Left cardiac atrium (tissue), 4 donors: ENCODE measurements around the gene SYDE2. TPM values are rescaled to one million over a fixed set of nuclear protein-coding genes. Genes with fewer than 3 reads are reported as not detected.
A peak's percentile ranks its signal among the peaks of the same experiment; 100 is the strongest.
"Not testable (repeated sequence)": the region's sequence is repeated elsewhere in the genome, so short reads cannot be mapped to it uniquely, and the experiment has no call there.

Experiments used
- ATAC-seq, 2 donors: fragments of 200-7000 bp; cut with Tn5 transposase; one replicate each; pipeline ENCODE4 v1.9.1; 2020; ENCODE audit warnings: mild to moderate bottlenecking in 2 of 2, moderate library complexity in 2 of 2
- DNase-seq: peaks from one replicate; pipeline ENCODE4 v3.0.0-alpha.2; 2020
- intact Hi-C, 2 donors: fragments of 100-400 bp; cut with DNase I; formaldehyde crosslinking; loops; one replicate each; pipeline versions ENCODE4 v1.14.1 to v1.15.1; 2022 to 2023
- long read RNA-seq: library from polyadenylated mRNA; unstranded; transcript quantifications from one replicate; pipeline ENCODE4 v2.0.0, GENCODE V29; 2021
- total RNA-seq, 2 donors: library from RNA; stranded (reverse); fragmentation: NEBNext Ultra II Directional; extraction: Animal tissue kit (Norgen Biotek cat#: 25700); gene quantifications; one replicate each; pipeline ENCODE4 v1.2.1, GENCODE V29; 2021
- donor health status: DM: no; HTN: yes; CAD: no.
- donor health status: DM: no; HTN: yes; CAD: no; lungs with severe emphysema.
- donor health status: DM: yes; HTN: yes; CAD: no.
- donor health status: Dilated cardiomyopathy.

The SYDE2 gene
- total RNA-seq: 10 to 100 TPM; 14.3 to 14.5 TPM
- long read RNA-seq: 0 reads

- intact Hi-C loops: no loop called here
- DNase-seq: peak; percentile 77
- peak; percentile 94 to 96 for ATAC-seq
These were observed at the start of gene SYDE2 for GRCh38 chr1:85200463-85201339. TSS of gene SYDE2 (minus strand) at chr1:85201016. CDS start at chr1:85200996, 20 bp downstream.

DNA sequence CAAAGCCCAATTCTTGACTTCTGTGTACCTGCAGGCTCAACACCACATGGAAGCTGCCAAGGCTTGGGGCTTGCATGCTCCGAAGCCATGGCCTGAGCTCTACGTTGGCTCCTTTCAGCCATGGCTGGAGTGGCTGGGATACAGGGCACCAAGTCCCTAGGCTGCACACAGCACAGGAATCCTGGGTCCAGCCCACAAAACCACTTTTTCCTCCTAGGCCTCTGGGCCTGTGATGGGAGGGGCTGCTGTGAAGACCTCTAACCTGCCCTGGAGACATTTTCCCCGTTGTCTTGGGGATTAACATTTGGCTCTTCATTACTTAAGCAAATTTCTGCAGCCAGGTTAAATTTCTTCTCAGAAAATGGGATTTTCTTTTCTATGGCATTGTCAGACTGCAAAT lies 48.2 kb upstream of the SYDE2 start:
- intact Hi-C loops, ATAC-seq, DNase-seq: not testable (repeated sequence)

DNA sequence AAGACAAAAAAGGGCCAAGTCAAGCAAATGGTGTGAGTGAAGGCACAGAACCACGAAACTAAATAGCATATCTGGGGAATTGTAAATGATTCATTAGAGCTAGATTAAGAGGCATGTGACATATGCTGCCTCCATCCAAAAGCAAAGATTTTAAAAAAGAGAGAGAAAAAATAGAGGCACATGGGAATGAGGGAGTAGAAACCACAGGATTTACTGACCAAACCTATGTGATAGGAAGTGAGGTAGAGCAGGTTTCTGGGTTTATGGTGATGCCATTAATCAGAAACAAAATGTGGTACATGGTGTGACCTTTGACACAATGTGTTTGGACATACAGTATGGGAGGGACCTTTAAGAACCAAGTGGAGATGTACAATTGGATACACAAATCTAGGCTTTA lies 45.1 kb upstream of the SYDE2 start:
- intact Hi-C loops: no loop called here
- ATAC-seq: no peak
- no peak for DNase-seq

DNA sequence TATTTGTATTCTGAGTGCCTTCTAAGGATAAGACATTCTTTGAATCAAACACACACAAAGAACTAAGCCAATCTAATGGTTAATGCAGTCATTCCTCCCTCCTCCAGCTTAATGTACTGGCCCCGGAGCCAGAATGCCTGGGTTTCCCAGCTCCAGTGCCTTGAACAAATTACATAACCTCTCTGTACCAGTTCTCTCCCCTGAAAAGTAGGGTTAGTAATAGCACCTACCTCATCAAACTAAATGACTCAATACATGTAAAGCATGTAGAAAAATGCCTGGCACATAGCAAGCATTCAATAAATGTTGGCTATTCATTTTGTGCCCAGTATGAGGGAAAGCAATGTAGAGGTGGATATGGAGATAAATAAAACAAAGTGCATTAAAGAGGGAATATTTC lies 44.6 kb upstream of the SYDE2 start:
- intact Hi-C loops: no loop called here
- no peak for ATAC-seq
- no peak for DNase-seq

GRCh38 chr1:85244271-85245061 lies 43.6 kb upstream of the SYDE2 start:
- no peak for ATAC-seq
- intact Hi-C loops: no loop called here
- DNase-seq: no peak

DNA sequence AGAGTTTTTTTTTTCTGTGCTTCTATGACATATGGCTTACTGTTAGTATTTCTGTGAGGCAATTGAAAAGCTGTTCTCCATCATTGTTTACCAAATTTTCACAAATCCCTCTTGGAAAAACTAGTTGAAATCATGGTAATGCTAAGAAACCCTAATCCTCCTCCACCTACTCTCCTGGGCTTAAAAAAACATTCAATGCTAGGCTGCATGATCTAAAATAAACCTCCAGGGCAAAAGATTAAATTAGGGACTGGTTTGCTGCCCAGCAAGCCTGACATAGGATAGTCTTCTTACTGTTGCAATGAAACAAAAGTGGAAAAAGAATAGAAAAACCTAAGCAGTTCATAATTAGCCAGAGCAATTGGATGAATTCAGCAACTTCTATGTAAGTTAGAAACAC lies 42.6 kb upstream of the SYDE2 start:
- intact Hi-C loops: no loop called here
- ATAC-seq: no peak
- DNase-seq: no peak

- no peak for ATAC-seq
- intact Hi-C loops: no loop called here
- no peak for DNase-seq
These were observed 39.8 kb upstream of the SYDE2 start for GRCh38 chr1:85240643-85241042.

DNA sequence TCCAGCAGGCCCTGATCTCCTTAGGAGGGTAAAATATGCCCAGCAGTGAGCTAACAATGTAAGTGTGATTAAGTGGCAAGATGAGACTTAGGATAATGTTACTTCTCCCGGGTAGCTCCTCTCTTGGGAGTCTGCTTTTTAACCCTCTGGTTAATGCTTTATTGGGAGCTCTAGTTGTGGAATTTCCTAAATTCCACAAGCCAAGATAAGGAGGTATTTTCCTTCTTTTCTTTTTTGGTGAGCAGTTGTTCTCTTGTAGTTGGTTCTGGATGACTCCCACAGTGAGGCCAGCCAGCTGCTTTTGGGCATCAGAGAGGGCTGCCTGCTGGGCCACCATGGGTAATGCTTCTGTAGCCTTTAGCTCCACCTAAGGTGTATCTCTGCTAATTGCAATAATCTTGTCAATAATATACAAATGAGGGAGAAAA lies 39.4 kb upstream of the SYDE2 start:
- intact Hi-C loops: no loop called here
- no peak for DNase-seq
- peak; percentile 55 to 69 for ATAC-seq

GRCh38 chr1:85237613-85238012 lies 36.8 kb upstream of the SYDE2 start:
- intact Hi-C loops: no loop called here
- no peak for DNase-seq
- no peak for ATAC-seq

- intact Hi-C loops: no loop called here
- no peak for ATAC-seq
- no peak for DNase-seq
These were observed 29.6 kb upstream of the SYDE2 start for GRCh38 chr1:85230305-85230977.

DNA sequence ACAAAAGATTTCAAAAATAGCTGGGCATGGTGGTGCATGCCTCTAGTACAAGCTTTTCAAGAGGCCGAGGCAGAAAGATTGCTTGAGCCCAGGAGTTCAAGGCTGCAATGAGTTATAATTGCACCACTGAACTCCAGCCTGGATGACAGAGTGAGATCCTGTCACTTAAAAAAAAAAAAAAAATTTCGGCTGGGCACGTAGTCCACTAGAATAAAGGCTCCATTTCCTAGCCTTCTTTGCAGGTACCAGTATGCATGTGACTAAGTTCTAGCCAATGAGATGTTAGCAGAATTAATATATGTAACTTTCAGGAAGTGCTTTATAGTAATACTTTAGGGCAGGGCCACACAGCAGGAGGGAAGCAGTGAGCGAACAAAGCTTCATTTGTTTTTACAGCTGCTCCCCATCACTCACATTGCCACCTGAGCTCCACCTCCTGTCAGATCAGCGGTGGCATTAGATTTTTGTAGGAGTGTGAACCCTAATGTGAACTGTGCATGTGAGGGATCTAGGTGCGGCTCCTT lies 28.8 kb upstream of the SYDE2 start:
- DNase-seq (no peak), ATAC-seq (no peak)
- intact Hi-C loops: no loop called here

GRCh38 chr1:85228972-85229371 lies 28.2 kb upstream of the SYDE2 start:
- DNase-seq (no peak), ATAC-seq (peak; percentile 46 to 69)
- intact Hi-C loops: no loop called here

GRCh38 chr1:85225624-85226380 lies 25.0 kb upstream of the SYDE2 start:
- ATAC-seq (peak in 1 of 2 donors; percentile 56), DNase-seq (no peak)
- intact Hi-C loops: no loop called here

- DNase-seq: no peak
- intact Hi-C loops: no loop called here
- peak; percentile 38 to 67 for ATAC-seq
These were observed 24.2 kb upstream of the SYDE2 start for GRCh38 chr1:85224734-85225623.

DNA sequence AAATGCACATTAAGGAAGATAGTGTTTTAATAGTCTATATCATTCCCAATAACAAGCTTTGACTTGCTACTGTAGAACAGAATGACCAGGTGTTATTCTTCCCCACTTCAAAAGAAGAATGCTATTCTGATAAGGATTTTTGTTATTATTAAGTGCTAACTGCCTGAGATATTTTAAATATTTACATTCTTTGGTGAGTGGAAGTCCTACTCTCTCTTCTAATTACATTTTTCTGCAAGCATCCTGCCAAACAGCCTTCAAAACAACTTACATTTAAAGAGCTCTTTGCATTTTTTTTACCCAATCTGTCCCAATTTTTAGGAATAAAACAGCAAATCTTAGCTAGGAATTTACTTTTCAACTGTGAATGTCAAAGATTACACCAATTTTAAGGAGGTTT lies 23.5 kb upstream of the SYDE2 start:
- ATAC-seq: no peak
- intact Hi-C loops: no loop called here
- no peak for DNase-seq

DNA sequence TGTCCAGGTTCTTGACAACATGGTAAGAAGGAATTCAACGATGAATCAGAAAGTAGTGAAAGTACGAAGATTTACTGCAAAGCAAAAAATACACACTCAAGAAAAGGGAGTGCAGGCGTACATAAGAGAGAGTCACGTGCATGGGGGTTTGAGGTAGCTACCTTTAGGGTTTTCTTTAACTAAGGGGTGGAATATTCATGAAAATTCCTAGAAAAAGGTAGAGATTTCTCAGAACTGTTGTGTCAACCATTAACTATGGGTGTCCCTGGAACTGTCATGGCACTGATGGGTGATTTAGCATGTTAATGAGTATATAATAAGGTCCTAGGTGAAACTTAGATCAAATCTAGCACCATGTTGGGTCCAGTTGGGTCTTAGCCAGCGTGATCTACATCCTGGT lies 22.5 kb upstream of the SYDE2 start:
- ATAC-seq (no peak), DNase-seq (no peak)
- intact Hi-C loops: no loop called here

- intact Hi-C loops: no loop called here
- DNase-seq (no peak), ATAC-seq (no peak)
These were observed 20.0 kb upstream of the SYDE2 start for GRCh38 chr1:85220756-85221201.
